GM23338 (cell line): ENCODE data around the gene PTPRZ1. TPM values are rescaled to one million over a fixed set of nuclear protein-coding genes. Genes with fewer than 3 reads are reported as not detected.

ENCODE experiments used
- ATAC-seq: fragments of 200-7000 bp; cut with Tn5 transposase; 3 replicates; pipeline ENCODE4 v1.9.1; 2020
- DNase-seq: peaks from one replicate; pipeline ENCODE4 v3.0.0-alpha.2; 2015; ENCODE audit warnings: low spot score
- H2AFZ ChIP-seq: fragments of 200-600 bp; sonication (generic); 2 replicates; pipeline ENCODE4 v1.8.0; 2016; ENCODE audit warnings: antibody characterized with exemption, mild to moderate bottlenecking, moderate library complexity
- H3F3A ChIP-seq: fragments of 200-600 bp; sonication (generic); replicated peaks from 2 replicates; pipeline ENCODE4 v1.8.0; 2017; ENCODE audit warnings: antibody characterized with exemption, mixed run types, low read depth
- H3K27ac ChIP-seq: fragments of 200-600 bp; sonication (generic); 2 replicates; pipeline ENCODE4 v1.6.1; 2016; ENCODE audit warnings: low read depth
- H3K27me3 ChIP-seq: fragments of 200-600 bp; sonication (generic); 2 replicates; pipeline ENCODE4 v1.8.0; 2016; ENCODE audit warnings: mild to moderate bottlenecking, mixed run types, moderate library complexity; ENCODE audit not compliant: insufficient read depth
- H3K36me3 ChIP-seq: fragments of 200-600 bp; sonication (generic); 2 replicates; pipeline ENCODE4 v1.8.0; 2016; ENCODE audit warnings: mild to moderate bottlenecking; ENCODE audit not compliant: insufficient read depth
- H3K4me1 ChIP-seq: fragments of 200-600 bp; sonication (generic); 2 replicates; pipeline ENCODE4 v1.8.0; 2016; ENCODE audit warnings: mild to moderate bottlenecking, moderate library complexity; ENCODE audit not compliant: insufficient read depth
- H3K4me2 ChIP-seq: fragments of 200-600 bp; sonication (generic); 2 replicates; pipeline ENCODE4 v1.7.1; 2017; ENCODE audit warnings: mixed run types
- H3K4me3 ChIP-seq: fragments of 200-600 bp; sonication (generic); 2 replicates; pipeline ENCODE4 v1.6.1; 2016; ENCODE audit warnings: mixed run types
- H3K79me2 ChIP-seq: fragments of 200-600 bp; sonication (generic); replicated peaks from 2 replicates; pipeline ENCODE4 v1.8.0; 2017; ENCODE audit warnings: mild to moderate bottlenecking; ENCODE audit not compliant: insufficient read depth
- H3K9me2 ChIP-seq: fragments of 200-600 bp; sonication (generic); 2 replicates; pipeline ENCODE4 v1.8.0; 2017; ENCODE audit not compliant: insufficient read depth
- H4K20me1 ChIP-seq: fragments of 200-600 bp; sonication (generic); replicated peaks from 2 replicates; pipeline ENCODE4 v1.8.0; 2017; ENCODE audit warnings: mild to moderate bottlenecking; ENCODE audit not compliant: insufficient read depth
- H3K27ac Mint-ChIP-seq: 2 replicates; pipeline ENCODE4 v1.8.0; 2020; ENCODE audit warnings: inconsistent platforms, mild to moderate bottlenecking, moderate library complexity, mixed read lengths
- H3K27me3 Mint-ChIP-seq: 3 replicates; pipeline ENCODE4 v1.8.0; 2022; ENCODE audit warnings: low read depth, mild to moderate bottlenecking, moderate library complexity, mixed read lengths, inconsistent platforms; ENCODE audit not compliant: insufficient read depth, poor library complexity
- H3K36me3 Mint-ChIP-seq: 3 replicates; pipeline ENCODE4 v1.8.0; 2021; ENCODE audit warnings: low read depth, mild to moderate bottlenecking, inconsistent platforms, moderate library complexity, mixed read lengths
- H3K4me1 Mint-ChIP-seq: 3 replicates; pipeline ENCODE4 v1.8.0; 2020; ENCODE audit warnings: mild to moderate bottlenecking, inconsistent platforms, mixed read lengths
- H3K4me3 Mint-ChIP-seq: 3 replicates; pipeline ENCODE4 v1.8.0; 2021; ENCODE audit warnings: moderate library complexity, mild to moderate bottlenecking, inconsistent platforms, mixed read lengths
- H3K9me3 Mint-ChIP-seq: 3 replicates; pipeline ENCODE4 v1.8.0; 2020; ENCODE audit warnings: moderate library complexity, mild to moderate bottlenecking, inconsistent platforms, mixed read lengths
- CREB1 ChIP-seq: fragments of 250-450 bp; sonication (Bioruptor Pico); IDR thresholded peaks from 2 replicates; pipeline ENCODE4 v1.5.0; 2020; ENCODE audit warnings: low read depth, mild to moderate bottlenecking, moderate library complexity
- EZH2 ChIP-seq: fragments of 200-600 bp; sonication (generic); IDR thresholded peaks from one replicate; pipeline ENCODE4 v1.8.0; 2017; ENCODE audit warnings: antibody characterized with exemption, mild to moderate bottlenecking, low read depth; ENCODE audit not compliant: unreplicated experiment
- EZH2phosphoT487 ChIP-seq: fragments of 200-600 bp; sonication (generic); IDR thresholded peaks from one replicate; pipeline ENCODE4 v1.8.1; 2018; ENCODE audit warnings: antibody characterized with exemption; ENCODE audit not compliant: unreplicated experiment
- JUNB ChIP-seq: IDR thresholded peaks from one replicate; pipeline ENCODE4 v1.6.1; 2016; ENCODE audit warnings: antibody characterized with exemption; ENCODE audit not compliant: unreplicated experiment
- NANOG ChIP-seq: IDR thresholded peaks from 2 replicates; pipeline ENCODE4 v1.6.1; 2016; ENCODE audit warnings: antibody characterized with exemption, borderline replicate concordance
- POLR2AphosphoS5 ChIP-seq: IDR thresholded peaks from 2 replicates; pipeline ENCODE4 v1.6.1; 2016; ENCODE audit warnings: antibody characterized with exemption, low read depth
- STAT1 ChIP-seq: IDR thresholded peaks from one replicate; pipeline ENCODE4 v1.6.1; 2016; ENCODE audit warnings: antibody characterized with exemption; ENCODE audit not compliant: unreplicated experiment
- ZNF114 ChIP-seq: fragments of 250-450 bp; sonication (Bioruptor Pico); IDR thresholded peaks from 2 replicates; pipeline ENCODE4 v1.5.0; 2020; ENCODE audit warnings: mild to moderate bottlenecking, moderate library complexity
- ZNF331 ChIP-seq: fragments of 250-450 bp; sonication (Bioruptor Pico); IDR thresholded peaks from 2 replicates; pipeline ENCODE4 v1.5.0; 2020; ENCODE audit warnings: low read depth, mild to moderate bottlenecking, moderate library complexity
- polyA plus RNA-seq: library from polyadenylated mRNA; unstranded; fragments of >200 nt; fragmentation: Nextera tagmentation; extraction: Ambion mirVana; gene quantifications from 2 replicates; pipeline ENCODE4 v1.2.1, GENCODE V29; 2016
- total RNA-seq: library from RNA; depleted of rRNA; stranded (reverse); fragments of >200 nt; shearing (Covaris generic); gene quantifications from 2 replicates; pipeline ENCODE4 v1.2.3, GENCODE V29; 2014
- TF ChIP-seq, protein P1 (sequence below): fragments of 250-450 bp; sonication (Bioruptor Pico); IDR thresholded peaks from 2 replicates; pipeline ENCODE4 v1.5.0; 2020; ENCODE audit warnings: mild to moderate bottlenecking, moderate library complexity
- TF ChIP-seq, protein P2 (sequence below), 2 experiments: fragments of 200-600 bp in 1 of 2; sonication (generic) in 1 of 2; conservative IDR thresholded peaks; 2 replicates each; pipeline versions ENCODE4 v1.5.1 to v1.6.1; 2016 to 2017; ENCODE audit warnings: antibody characterized with exemption in 2 of 2, low read depth in 2 of 2, mild to moderate bottlenecking in 2 of 2, moderate library complexity in 1 of 2
- TF ChIP-seq, protein P3 (sequence below): IDR thresholded peaks from one replicate; pipeline ENCODE4 v1.6.1; 2018; ENCODE audit warnings: antibody characterized with exemption; ENCODE audit not compliant: unreplicated experiment
- TF ChIP-seq, protein P4 (sequence below): IDR thresholded peaks from 2 replicates; pipeline ENCODE4 v1.6.1; 2016; ENCODE audit warnings: antibody characterized with exemption

The PTPRZ1 gene
- total and polyA plus RNA-seq, 2 experiments from 2014 or later = 160 to 230 TPM

DNA sequence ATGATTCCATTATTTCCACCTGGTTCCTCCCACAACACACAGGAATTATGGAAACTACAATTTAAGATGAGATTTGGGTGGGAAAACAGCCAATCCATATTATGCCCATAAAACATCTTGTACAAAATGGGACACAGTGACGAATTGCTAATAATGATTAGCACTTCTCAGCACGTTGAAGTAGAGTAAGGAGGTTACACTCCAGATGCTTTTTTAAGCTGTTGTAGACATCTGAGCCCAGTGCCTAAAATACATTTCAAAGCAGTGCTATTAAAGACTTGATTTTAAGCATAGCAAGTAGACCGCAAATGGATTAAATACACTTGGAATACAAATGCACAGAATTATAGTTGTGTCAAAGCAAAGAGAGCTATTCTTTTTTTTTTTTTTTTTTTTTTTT, 165.2 kb downstream of the PTPRZ1 start:
- Histone ChIP-seq H3K4me3 (no peak overlapping the region), H3K9me2 (no peaks in the 10 kb centered on the region), H3F3A (no peaks in the 10 kb centered on the region), H3K36me3 (peaks cover 33% of the 10 kb centered on the region), H3K4me1 (no peaks in the 10 kb centered on the region), H3K27me3 (no peaks in the 10 kb centered on the region), H4K20me1 (no peaks in the 10 kb centered on the region), H2AFZ (no peak overlapping the region), H3K79me2 (no peaks in the 10 kb centered on the region), H3K27ac (no peak overlapping the region), H3K4me2 (no peak overlapping the region)
- H3K27me3 Mint-ChIP-seq = no peaks in the 10 kb centered on the region
- DNase-seq (no peak), ATAC-seq (no peak)
- no peak overlapping the region for H3K27ac Mint-ChIP-seq
- no peaks in the 10 kb centered on the region for H3K4me1 Mint-ChIP-seq
- H3K4me3 Mint-ChIP-seq = no peak overlapping the region
- no peaks in the 10 kb centered on the region for H3K9me3 Mint-ChIP-seq
- H3K36me3 Mint-ChIP-seq = peaks cover 70% of the 10 kb centered on the region
- TF ChIP-seq JUNB (no peak), STAT1 (no peak), EZH2 (no peak), ZNF331 (no peak), POLR2AphosphoS5 (no peak), NANOG (no peak), CREB1 (CRISPR knock-in tag) (no peak), ZNF114 (no peak), EZH2phosphoT487 (no peak)
- TF ChIP-seq, protein P1, sequence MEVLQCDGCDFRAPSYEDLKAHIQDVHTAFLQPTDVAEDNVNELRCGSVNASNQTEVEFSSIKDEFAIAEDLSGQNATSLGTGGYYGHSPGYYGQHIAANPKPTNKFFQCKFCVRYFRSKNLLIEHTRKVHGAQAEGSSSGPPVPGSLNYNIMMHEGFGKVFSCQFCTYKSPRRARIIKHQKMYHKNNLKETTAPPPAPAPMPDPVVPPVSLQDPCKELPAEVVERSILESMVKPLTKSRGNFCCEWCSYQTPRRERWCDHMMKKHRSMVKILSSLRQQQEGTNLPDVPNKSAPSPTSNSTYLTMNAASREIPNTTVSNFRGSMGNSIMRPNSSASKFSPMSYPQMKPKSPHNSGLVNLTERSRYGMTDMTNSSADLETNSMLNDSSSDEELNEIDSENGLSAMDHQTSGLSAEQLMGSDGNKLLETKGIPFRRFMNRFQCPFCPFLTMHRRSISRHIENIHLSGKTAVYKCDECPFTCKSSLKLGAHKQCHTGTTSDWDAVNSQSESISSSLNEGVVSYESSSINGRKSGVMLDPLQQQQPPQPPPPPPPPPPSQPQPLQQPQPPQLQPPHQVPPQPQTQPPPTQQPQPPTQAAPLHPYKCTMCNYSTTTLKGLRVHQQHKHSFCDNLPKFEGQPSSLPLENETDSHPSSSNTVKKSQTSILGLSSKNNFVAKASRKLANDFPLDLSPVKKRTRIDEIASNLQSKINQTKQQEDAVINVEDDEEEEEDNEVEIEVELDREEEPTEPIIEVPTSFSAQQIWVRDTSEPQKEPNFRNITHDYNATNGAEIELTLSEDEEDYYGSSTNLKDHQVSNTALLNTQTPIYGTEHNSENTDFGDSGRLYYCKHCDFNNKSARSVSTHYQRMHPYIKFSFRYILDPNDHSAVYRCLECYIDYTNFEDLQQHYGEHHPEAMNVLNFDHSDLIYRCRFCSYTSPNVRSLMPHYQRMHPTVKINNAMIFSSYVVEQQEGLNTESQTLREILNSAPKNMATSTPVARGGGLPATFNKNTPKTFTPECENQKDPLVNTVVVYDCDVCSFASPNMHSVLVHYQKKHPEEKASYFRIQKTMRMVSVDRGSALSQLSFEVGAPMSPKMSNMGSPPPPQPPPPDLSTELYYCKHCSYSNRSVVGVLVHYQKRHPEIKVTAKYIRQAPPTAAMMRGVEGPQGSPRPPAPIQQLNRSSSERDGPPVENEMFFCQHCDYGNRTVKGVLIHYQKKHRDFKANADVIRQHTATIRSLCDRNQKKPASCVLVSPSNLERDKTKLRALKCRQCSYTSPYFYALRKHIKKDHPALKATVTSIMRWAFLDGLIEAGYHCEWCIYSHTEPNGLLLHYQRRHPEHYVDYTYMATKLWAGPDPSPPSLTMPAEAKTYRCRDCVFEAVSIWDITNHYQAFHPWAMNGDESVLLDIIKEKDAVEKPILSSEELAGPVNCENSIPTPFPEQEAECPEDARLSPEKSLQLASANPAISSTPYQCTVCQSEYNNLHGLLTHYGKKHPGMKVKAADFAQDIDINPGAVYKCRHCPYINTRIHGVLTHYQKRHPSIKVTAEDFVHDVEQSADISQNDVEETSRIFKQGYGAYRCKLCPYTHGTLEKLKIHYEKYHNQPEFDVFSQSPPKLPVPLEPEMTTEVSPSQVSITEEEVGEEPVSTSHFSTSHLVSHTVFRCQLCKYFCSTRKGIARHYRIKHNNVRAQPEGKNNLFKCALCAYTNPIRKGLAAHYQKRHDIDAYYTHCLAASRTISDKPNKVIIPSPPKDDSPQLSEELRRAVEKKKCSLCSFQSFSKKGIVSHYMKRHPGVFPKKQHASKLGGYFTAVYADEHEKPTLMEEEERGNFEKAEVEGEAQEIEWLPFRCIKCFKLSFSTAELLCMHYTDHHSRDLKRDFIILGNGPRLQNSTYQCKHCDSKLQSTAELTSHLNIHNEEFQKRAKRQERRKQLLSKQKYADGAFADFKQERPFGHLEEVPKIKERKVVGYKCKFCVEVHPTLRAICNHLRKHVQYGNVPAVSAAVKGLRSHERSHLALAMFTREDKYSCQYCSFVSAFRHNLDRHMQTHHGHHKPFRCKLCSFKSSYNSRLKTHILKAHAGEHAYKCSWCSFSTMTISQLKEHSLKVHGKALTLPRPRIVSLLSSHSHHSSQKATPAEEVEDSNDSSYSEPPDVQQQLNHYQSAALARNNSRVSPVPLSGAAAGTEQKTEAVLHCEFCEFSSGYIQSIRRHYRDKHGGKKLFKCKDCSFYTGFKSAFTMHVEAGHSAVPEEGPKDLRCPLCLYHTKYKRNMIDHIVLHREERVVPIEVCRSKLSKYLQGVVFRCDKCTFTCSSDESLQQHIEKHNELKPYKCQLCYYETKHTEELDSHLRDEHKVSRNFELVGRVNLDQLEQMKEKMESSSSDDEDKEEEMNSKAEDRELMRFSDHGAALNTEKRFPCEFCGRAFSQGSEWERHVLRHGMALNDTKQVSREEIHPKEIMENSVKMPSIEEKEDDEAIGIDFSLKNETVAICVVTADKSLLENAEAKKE (CRISPR knock-in tag) = no peak
- TF ChIP-seq, protein P2, sequence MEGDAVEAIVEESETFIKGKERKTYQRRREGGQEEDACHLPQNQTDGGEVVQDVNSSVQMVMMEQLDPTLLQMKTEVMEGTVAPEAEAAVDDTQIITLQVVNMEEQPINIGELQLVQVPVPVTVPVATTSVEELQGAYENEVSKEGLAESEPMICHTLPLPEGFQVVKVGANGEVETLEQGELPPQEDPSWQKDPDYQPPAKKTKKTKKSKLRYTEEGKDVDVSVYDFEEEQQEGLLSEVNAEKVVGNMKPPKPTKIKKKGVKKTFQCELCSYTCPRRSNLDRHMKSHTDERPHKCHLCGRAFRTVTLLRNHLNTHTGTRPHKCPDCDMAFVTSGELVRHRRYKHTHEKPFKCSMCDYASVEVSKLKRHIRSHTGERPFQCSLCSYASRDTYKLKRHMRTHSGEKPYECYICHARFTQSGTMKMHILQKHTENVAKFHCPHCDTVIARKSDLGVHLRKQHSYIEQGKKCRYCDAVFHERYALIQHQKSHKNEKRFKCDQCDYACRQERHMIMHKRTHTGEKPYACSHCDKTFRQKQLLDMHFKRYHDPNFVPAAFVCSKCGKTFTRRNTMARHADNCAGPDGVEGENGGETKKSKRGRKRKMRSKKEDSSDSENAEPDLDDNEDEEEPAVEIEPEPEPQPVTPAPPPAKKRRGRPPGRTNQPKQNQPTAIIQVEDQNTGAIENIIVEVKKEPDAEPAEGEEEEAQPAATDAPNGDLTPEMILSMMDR (conservative IDR thresholded peaks at IDR 0.05; ENCODE audit: low read depth in 2 of 2) = no peak
- TF ChIP-seq, protein P3, sequence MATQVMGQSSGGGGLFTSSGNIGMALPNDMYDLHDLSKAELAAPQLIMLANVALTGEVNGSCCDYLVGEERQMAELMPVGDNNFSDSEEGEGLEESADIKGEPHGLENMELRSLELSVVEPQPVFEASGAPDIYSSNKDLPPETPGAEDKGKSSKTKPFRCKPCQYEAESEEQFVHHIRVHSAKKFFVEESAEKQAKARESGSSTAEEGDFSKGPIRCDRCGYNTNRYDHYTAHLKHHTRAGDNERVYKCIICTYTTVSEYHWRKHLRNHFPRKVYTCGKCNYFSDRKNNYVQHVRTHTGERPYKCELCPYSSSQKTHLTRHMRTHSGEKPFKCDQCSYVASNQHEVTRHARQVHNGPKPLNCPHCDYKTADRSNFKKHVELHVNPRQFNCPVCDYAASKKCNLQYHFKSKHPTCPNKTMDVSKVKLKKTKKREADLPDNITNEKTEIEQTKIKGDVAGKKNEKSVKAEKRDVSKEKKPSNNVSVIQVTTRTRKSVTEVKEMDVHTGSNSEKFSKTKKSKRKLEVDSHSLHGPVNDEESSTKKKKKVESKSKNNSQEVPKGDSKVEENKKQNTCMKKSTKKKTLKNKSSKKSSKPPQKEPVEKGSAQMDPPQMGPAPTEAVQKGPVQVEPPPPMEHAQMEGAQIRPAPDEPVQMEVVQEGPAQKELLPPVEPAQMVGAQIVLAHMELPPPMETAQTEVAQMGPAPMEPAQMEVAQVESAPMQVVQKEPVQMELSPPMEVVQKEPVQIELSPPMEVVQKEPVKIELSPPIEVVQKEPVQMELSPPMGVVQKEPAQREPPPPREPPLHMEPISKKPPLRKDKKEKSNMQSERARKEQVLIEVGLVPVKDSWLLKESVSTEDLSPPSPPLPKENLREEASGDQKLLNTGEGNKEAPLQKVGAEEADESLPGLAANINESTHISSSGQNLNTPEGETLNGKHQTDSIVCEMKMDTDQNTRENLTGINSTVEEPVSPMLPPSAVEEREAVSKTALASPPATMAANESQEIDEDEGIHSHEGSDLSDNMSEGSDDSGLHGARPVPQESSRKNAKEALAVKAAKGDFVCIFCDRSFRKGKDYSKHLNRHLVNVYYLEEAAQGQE = no peak
- TF ChIP-seq, protein P4, sequence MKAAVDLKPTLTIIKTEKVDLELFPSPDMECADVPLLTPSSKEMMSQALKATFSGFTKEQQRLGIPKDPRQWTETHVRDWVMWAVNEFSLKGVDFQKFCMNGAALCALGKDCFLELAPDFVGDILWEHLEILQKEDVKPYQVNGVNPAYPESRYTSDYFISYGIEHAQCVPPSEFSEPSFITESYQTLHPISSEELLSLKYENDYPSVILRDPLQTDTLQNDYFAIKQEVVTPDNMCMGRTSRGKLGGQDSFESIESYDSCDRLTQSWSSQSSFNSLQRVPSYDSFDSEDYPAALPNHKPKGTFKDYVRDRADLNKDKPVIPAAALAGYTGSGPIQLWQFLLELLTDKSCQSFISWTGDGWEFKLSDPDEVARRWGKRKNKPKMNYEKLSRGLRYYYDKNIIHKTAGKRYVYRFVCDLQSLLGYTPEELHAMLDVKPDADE = no peak
